Hepatocyte (in vitro differentiated cells): ENCODE measurements around the gene MEF2A.

Experiments
- CTCF ChIP-seq: fragments of 200-600 bp; sonication (generic); IDR thresholded peaks from 2 replicates; pipeline ENCODE4 v1.5.1; 2016; ENCODE audit warnings: antibody characterized with exemption, mild to moderate bottlenecking; ENCODE audit not compliant: poor library complexity
- EZH2phosphoT487 ChIP-seq: fragments of 200-600 bp; sonication (generic); IDR thresholded peaks from one replicate; pipeline ENCODE4 v1.6.1; 2018; ENCODE audit warnings: antibody characterized with exemption, mild to moderate bottlenecking, low read depth, moderate library complexity; ENCODE audit not compliant: unreplicated experiment, severe bottlenecking

GRCh38 chr15:99727330-99727729, 161.5 kb downstream of the MEF2A start:
- TF ChIP-seq CTCF (no peak), EZH2phosphoT487 (no peak)
